GM21825 (cell line): ENCODE measurements around the gene STPG4.
"Not testable (repeated sequence)": the region's sequence is repeated elsewhere in the genome, so short reads cannot be mapped to it uniquely, and the experiment has no call there.

Source experiments
- ATAC-seq: cut with Tn5 transposase; IDR thresholded peaks from one replicate; pipeline ENCODE4 v1.9.1; 2021; ENCODE audit warnings: mild to moderate bottlenecking, moderate library complexity; ENCODE audit not compliant: unreplicated experiment

Gene STPG4

GRCh38 chr2:47128705-47129104 is 26.4 kb downstream of the STPG4 start:
- ATAC-seq: no peak

GRCh38 chr2:47127862-47128543 is 27.1 kb downstream of the STPG4 start:
- ATAC-seq: no peak

- no peak for ATAC-seq
These were observed 28.3 kb downstream of the STPG4 start for GRCh38 chr2:47126783-47127182.

- ATAC-seq: not testable (repeated sequence)
These were observed 30.4 kb downstream of the STPG4 start for GRCh38 chr2:47124740-47125139.

GRCh38 chr2:47120424-47120823 is 34.7 kb downstream of the STPG4 start:
- ATAC-seq: not testable (repeated sequence)

- ATAC-seq: no peak
These were observed 36.1 kb downstream of the STPG4 start for GRCh38 chr2:47119001-47119400.

- ATAC-seq: no peak
These were observed 36.5 kb downstream of the STPG4 start for GRCh38 chr2:47118581-47118980.

- ATAC-seq: no peak
These were observed 42.3 kb downstream of the STPG4 start for GRCh38 chr2:47112665-47113435.

GRCh38 chr2:47109680-47110079 is 45.4 kb downstream of the STPG4 start:
- no peak for ATAC-seq

GRCh38 chr2:47109007-47109375 is 46.1 kb downstream of the STPG4 start:
- ATAC-seq: no peak

GRCh38 chr2:47108267-47109006 is 46.7 kb downstream of the STPG4 start:
- ATAC-seq: not testable (repeated sequence)

- not testable (repeated sequence) for ATAC-seq
These were observed 47.9 kb downstream of the STPG4 start for GRCh38 chr2:47107201-47107600.

- not testable (repeated sequence) for ATAC-seq
These were observed 48.9 kb downstream of the STPG4 start for GRCh38 chr2:47106231-47106630.

GRCh38 chr2:47099712-47100111 is 55.4 kb downstream of the STPG4 start:
- ATAC-seq: not testable (repeated sequence)

- no peak for ATAC-seq
These were observed 56.2 kb downstream of the STPG4 start for GRCh38 chr2:47098953-47099352.

- no peak for ATAC-seq
These were observed 57.5 kb downstream of the STPG4 start for GRCh38 chr2:47097563-47097962.

GRCh38 chr2:47096451-47096850 is 58.7 kb downstream of the STPG4 start:
- no peak for ATAC-seq

GRCh38 chr2:47095349-47096020 is 59.6 kb downstream of the STPG4 start:
- ATAC-seq: no peak

GRCh38 chr2:47094511-47095142 is 60.5 kb downstream of the STPG4 start:
- no peak for ATAC-seq

GRCh38 chr2:47093626-47094025 is 61.5 kb downstream of the STPG4 start:
- no peak for ATAC-seq

GRCh38 chr2:47092465-47092864 is 62.6 kb downstream of the STPG4 start:
- ATAC-seq: no peak
